HCT116 (cell line): ENCODE measurements around the gene BTBD6. TPM values are rescaled to one million over a fixed set of nuclear protein-coding genes. Genes with fewer than 3 reads are reported as not detected.

Experiments
- ATAC-seq: fragments of 200-7000 bp; cut with Tn5 transposase; 2 replicates; pipeline ENCODE4 v1.9.1; 2020; ENCODE audit warnings: mild to moderate bottlenecking, moderate library complexity
- BruUV-seq: library from RNA; stranded (reverse); fragments of 400-500 nt; replicated peaks from 2 replicates; lab custom pipeline; 2021; lab: Mats Ljungman, UMichigan
- CTCF ChIA-PET: fragments of 300-600 bp; sonication (Branson Sonifier 250); formaldehyde crosslinking; loops from one replicate; lab custom pipeline; 2021; ENCODE audit warnings: antibody characterized with exemption; lab: Charles Lee
- POLR2A ChIA-PET: fragments of 300-600, 350-600 bp; sonication (Branson Sonifier 250); formaldehyde crosslinking; loops from one replicate; lab custom pipeline; 2021; ENCODE audit warnings: antibody characterized with exemption; lab: Charles Lee
- RAD21 ChIA-PET, 2 experiments: fragments of 300-600 bp; sonication (Branson Sonifier 250); formaldehyde crosslinking; loops; one replicate each; lab custom pipeline; 2023; ENCODE audit warnings: low total read pairs in 2 of 2; ENCODE audit not compliant: uncharacterized antibody in 2 of 2, unreplicated experiment in 2 of 2, low non-redundant PET in 1 of 2; lab: Charles Lee
- DNase-seq: peaks from one replicate; pipeline ENCODE4 v3.0.0-alpha.2; 2010; ENCODE audit warnings: low read depth, low spot score
- H2AFZ ChIP-seq: fragments of 200-600 bp; shearing (Covaris generic), sonication (generic); 2 replicates; pipeline ENCODE4 v1.6.1; 2017; ENCODE audit warnings: low read depth, mixed run types, mixed read lengths, antibody characterized with exemption, low read length; ENCODE audit not compliant: poor library complexity, severe bottlenecking
- H3K27ac ChIP-seq: 2 replicates; pipeline ENCODE4 v1.5.1; 2012; ENCODE audit warnings: low read depth, low read length
- H3K27me3 ChIP-seq: fragments of 200-600 bp; sonication (generic); 2 replicates; pipeline ENCODE4 v1.6.1; 2016; ENCODE audit warnings: mixed run types, low read length, mixed read lengths; ENCODE audit not compliant: insufficient read depth
- H3K36me3 ChIP-seq, 2 experiments: fragments of 200-500 bp in 1 of 2; fragments of 200-600 bp in 1 of 2; sonication (Bioruptor generic) in 1 of 2; sonication (generic) in 1 of 2; 2 replicates each; pipeline versions ENCODE4 v1.5.1 to v1.6.1; 2014 to 2016; ENCODE audit warnings: low read length in 2 of 2, inconsistent platforms in 1 of 2, mixed read lengths in 1 of 2, mixed run types in 1 of 2; ENCODE audit not compliant: insufficient read depth in 2 of 2, control insufficient read depth in 1 of 2
- H3K4me1 ChIP-seq, 2 experiments: fragments of 200-600 bp in 1 of 2; sonication (generic) in 1 of 2; 2 replicates each; pipeline versions ENCODE4 v1.5.1 to v1.6.1; 2012 to 2017; ENCODE audit warnings: low read length in 2 of 2, inconsistent platforms in 1 of 2, mild to moderate bottlenecking in 1 of 2, mixed read lengths in 1 of 2, mixed run types in 1 of 2, moderate library complexity in 1 of 2; ENCODE audit not compliant: insufficient read depth in 2 of 2, control insufficient read depth in 1 of 2
- H3K4me2 ChIP-seq: fragments of 200-600 bp; sonication (generic); 2 replicates; pipeline ENCODE4 v1.6.1; 2017; ENCODE audit warnings: mixed run types, low read length, mixed read lengths
- H3K4me3 ChIP-seq, 2 experiments: fragments of 200-600 bp in 1 of 2; sonication (generic) in 1 of 2; replicated peaks in 1 of 2; 2 replicates each; pipeline ENCODE4 v1.5.1; 2011 to 2016; ENCODE audit warnings: low read length in 2 of 2, control low read depth in 1 of 2, low read depth in 1 of 2, mild to moderate bottlenecking in 1 of 2, mixed read lengths in 1 of 2, mixed run types in 1 of 2
- H3K79me2 ChIP-seq: fragments of 200-600 bp; sonication (generic); 2 replicates; pipeline ENCODE4 v1.6.1; 2017; ENCODE audit warnings: mild to moderate bottlenecking, mixed run types, low read length, moderate library complexity, mixed read lengths; ENCODE audit not compliant: insufficient read depth
- H3K9ac ChIP-seq: fragments of 200-600 bp; sonication (generic); 2 replicates; pipeline ENCODE4 v1.6.1; 2016; ENCODE audit warnings: low read length, mixed read lengths
- H3K9me2 ChIP-seq: fragments of 200-600 bp; sonication (generic), shearing (Covaris generic); 2 replicates; pipeline ENCODE4 v1.6.1; 2017; ENCODE audit warnings: mixed run types, mild to moderate bottlenecking, moderate library complexity; ENCODE audit not compliant: insufficient read depth
- H3K9me3 ChIP-seq, 2 experiments: fragments of 200-500 bp in 1 of 2; fragments of 200-600 bp in 1 of 2; sonication (Bioruptor generic) in 1 of 2; sonication (generic) in 1 of 2; 2 replicates each; pipeline ENCODE4 v1.6.1; 2014 to 2017; ENCODE audit warnings: low read length in 2 of 2, mixed read lengths in 2 of 2, inconsistent platforms in 1 of 2, low read depth in 1 of 2, mild to moderate bottlenecking in 1 of 2, mixed run types in 1 of 2, moderate library complexity in 1 of 2; ENCODE audit not compliant: control insufficient read depth in 1 of 2, insufficient read depth in 1 of 2
- H4K20me1 ChIP-seq: fragments of 200-600 bp; sonication (generic), shearing (Covaris generic); 2 replicates; pipeline ENCODE4 v1.6.1; 2017; ENCODE audit warnings: mixed run types, mild to moderate bottlenecking, moderate library complexity; ENCODE audit not compliant: insufficient read depth
- CBX3 ChIP-seq: IDR thresholded peaks from 2 replicates; pipeline ENCODE4 v1.6.1; 2012; ENCODE audit warnings: low read depth
- CEBPB ChIP-seq: IDR thresholded peaks from 2 replicates; pipeline ENCODE4 v1.6.1; 2012; ENCODE audit warnings: low read depth
- EGR1 ChIP-seq: IDR thresholded peaks from 2 replicates; pipeline ENCODE4 v1.6.1; 2012; ENCODE audit warnings: low read depth
- ELF1 ChIP-seq: IDR thresholded peaks from 2 replicates; pipeline ENCODE4 v1.6.1; 2012; ENCODE audit warnings: low read depth, borderline replicate concordance
- RAD21 ChIP-seq: IDR thresholded peaks from 2 replicates; pipeline ENCODE4 v1.6.1; 2012; ENCODE audit warnings: low read depth, mild to moderate bottlenecking
- SIN3A ChIP-seq: IDR thresholded peaks from 2 replicates; pipeline ENCODE4 v1.6.1; 2012; ENCODE audit warnings: low read depth
- SRF ChIP-seq: IDR thresholded peaks from 2 replicates; pipeline ENCODE4 v1.6.1; 2012; ENCODE audit warnings: low read depth
- TCF7L2 ChIP-seq: IDR thresholded peaks from 2 replicates; pipeline ENCODE4 v1.7.0; 2011; ENCODE audit warnings: borderline replicate concordance, inconsistent platforms; ENCODE audit not compliant: insufficient read depth, insufficient read length; ENCODE audit errors: extremely low read depth
- YY1 ChIP-seq: IDR thresholded peaks from 2 replicates; pipeline ENCODE4 v1.6.1; 2011; ENCODE audit warnings: low read length, low read depth, moderate library complexity, mild to moderate bottlenecking; ENCODE audit not compliant: insufficient replicate concordance; ENCODE audit errors: extremely low read depth
- ZFX ChIP-seq: fragments of 450-650 bp; IDR thresholded peaks from 2 replicates; pipeline ENCODE4 v1.6.1; 2017
- ZNF274 ChIP-seq: fragments of 200-500 bp; sonication (Bioruptor generic); IDR thresholded peaks from 2 replicates; pipeline ENCODE4 v1.6.1; 2014; ENCODE audit warnings: mild to moderate bottlenecking, low read depth, low read length, inconsistent platforms
- intact Hi-C: fragments of 100-400 bp; cut with micrococcal nuclease; formaldehyde crosslinking; loops from 2 replicates; pipeline ENCODE4 v1.10.0; 2022
- total RNA-seq: library from RNA; stranded (reverse); gene quantifications from one replicate; pipeline ENCODE4 v1.2.1, GENCODE V29; 2021; ENCODE audit not compliant: unreplicated experiment
- TF ChIP-seq, protein P1 (sequence below), 3 experiments: fragments of 200-600 bp in 1 of 3; sonication (generic) in 1 of 3; IDR thresholded peaks in 2 of 3; conservative IDR thresholded peaks in 1 of 3; 2 replicates each; pipeline ENCODE4 v1.5.1; 2012 to 2017; ENCODE audit warnings: low read depth in 2 of 3, low read length in 2 of 3, antibody characterized with exemption in 1 of 3, borderline replicate concordance in 1 of 3, control low read depth in 1 of 3, mild to moderate bottlenecking in 1 of 3, mixed read lengths in 1 of 3, mixed run types in 1 of 3, moderate library complexity in 1 of 3; ENCODE audit not compliant: insufficient read depth in 1 of 3
- TF ChIP-seq, protein P2 (sequence below): IDR thresholded peaks from 2 replicates; pipeline ENCODE4 v1.6.1; 2012
- TF ChIP-seq, protein P3 (sequence below): IDR thresholded peaks from 2 replicates; pipeline ENCODE4 v1.6.1; 2011; ENCODE audit warnings: mild to moderate bottlenecking, low read length, moderate library complexity; ENCODE audit not compliant: insufficient replicate concordance; ENCODE audit errors: extremely low read depth

The BTBD6 gene
- total RNA-seq, 1 experiment from 2014 or later = 35.9 TPM

DNA sequence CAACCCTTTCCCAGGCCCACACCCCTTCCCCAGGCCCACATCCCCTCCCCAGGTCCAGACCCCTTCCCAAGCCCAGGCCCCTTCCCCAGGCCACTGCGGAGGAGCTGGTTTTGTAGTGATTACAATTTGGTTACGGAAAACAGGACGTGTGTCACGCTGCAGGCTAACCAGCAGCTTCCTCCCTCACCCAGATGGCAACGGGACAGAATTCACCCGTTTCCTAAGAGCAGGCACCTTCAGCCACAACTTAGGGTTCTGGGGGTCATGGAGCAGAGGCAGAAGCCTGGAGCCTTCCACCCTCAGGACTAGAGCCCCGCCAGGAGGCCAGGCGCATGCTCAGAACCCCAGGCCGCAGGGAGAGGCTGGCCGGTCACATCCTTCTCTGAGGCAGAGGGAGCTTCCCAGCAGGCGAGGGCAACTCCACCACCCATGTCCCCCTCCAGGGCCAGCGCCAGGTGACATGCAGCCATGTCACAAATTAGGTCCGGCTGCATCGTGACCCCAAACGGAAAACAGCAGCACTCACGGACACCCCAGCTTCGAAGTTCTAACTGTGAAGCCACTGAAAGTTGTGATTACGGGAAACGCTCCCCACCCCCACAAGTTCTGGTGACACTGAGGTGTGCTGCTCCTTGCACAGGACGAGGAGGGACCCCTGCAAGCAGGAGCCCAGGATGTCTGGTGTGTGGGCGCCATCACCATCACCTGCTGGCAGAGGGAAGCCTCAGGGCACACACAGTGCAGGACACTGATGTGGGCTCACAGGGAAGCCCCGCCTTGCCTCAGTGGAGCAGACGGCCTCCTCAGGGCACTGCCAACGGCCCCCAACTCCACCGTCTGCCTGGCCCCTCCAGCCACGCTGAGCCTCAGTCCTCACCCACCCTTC is 44.7 kb downstream of the BTBD6 start:
- Histone ChIP-seq H3K4me1 (no peaks in the 10 kb centered on the region), H4K20me1 (no peaks in the 10 kb centered on the region), H3K4me2 (no peak overlapping the region), H3K27ac (no peak overlapping the region), H3K27me3 (no peaks in the 10 kb centered on the region), H3K4me3 (no peak overlapping the region), H3K9me2 (no peaks in the 10 kb centered on the region), H3K9me3 (no peaks in the 10 kb centered on the region), H3K36me3 (no peaks in the 10 kb centered on the region), H3K79me2 (peaks cover 78% of the 10 kb centered on the region), H2AFZ (no peak overlapping the region), H3K9ac (no peak overlapping the region)
- intact Hi-C loops = no loop called here
- ChIA-PET CTCF (no interaction called here), POLR2A (interaction anchor here (0.6 kb wide), 1 partner anchor 8 kb away, joined by 3 read pairs; the partner anchor contains the start of gene BRF1), RAD21 (no interaction called here)
- no TSS peak for BruUV-seq
- DNase-seq (no peak), ATAC-seq (no peak)
- no peak for TF ChIP-seq SIN3A
- no peak for TF ChIP-seq ZFX
- TF ChIP-seq SRF = no peak
- no peak for TF ChIP-seq YY1
- no peak for TF ChIP-seq ZNF274

GRCh38 chr14:105294142-105294597 is 45.8 kb downstream of the BTBD6 start:
- Histone ChIP-seq H3K9ac (no peak overlapping the region), H2AFZ (no peak overlapping the region), H3K36me3 (no peaks in the 10 kb centered on the region), H4K20me1 (no peaks in the 10 kb centered on the region), H3K9me3 (no peaks in the 10 kb centered on the region), H3K27ac (no peak overlapping the region), H3K4me1 (peaks cover 0 to 2% of the 10 kb centered on the region in 2 experiments; a peak in 2 of 4 replicates), H3K4me2 (no peak overlapping the region), H3K4me3 (no peak overlapping the region), H3K9me2 (no peaks in the 10 kb centered on the region), H3K79me2 (peaks cover 87% of the 10 kb centered on the region), H3K27me3 (no peaks in the 10 kb centered on the region)
- ATAC-seq (no peak), DNase-seq (no peak)
- ChIA-PET CTCF (no interaction called here), POLR2A (no interaction called here), RAD21 (no interaction called here)
- intact Hi-C loops = no loop called here
- no TSS peak for BruUV-seq
- TF ChIP-seq, protein P1, sequence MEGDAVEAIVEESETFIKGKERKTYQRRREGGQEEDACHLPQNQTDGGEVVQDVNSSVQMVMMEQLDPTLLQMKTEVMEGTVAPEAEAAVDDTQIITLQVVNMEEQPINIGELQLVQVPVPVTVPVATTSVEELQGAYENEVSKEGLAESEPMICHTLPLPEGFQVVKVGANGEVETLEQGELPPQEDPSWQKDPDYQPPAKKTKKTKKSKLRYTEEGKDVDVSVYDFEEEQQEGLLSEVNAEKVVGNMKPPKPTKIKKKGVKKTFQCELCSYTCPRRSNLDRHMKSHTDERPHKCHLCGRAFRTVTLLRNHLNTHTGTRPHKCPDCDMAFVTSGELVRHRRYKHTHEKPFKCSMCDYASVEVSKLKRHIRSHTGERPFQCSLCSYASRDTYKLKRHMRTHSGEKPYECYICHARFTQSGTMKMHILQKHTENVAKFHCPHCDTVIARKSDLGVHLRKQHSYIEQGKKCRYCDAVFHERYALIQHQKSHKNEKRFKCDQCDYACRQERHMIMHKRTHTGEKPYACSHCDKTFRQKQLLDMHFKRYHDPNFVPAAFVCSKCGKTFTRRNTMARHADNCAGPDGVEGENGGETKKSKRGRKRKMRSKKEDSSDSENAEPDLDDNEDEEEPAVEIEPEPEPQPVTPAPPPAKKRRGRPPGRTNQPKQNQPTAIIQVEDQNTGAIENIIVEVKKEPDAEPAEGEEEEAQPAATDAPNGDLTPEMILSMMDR (IDR thresholded peaks at IDR 0.05 in 2 of 3, conservative IDR thresholded peaks at IDR 0.05 in 1 of 3; ENCODE audit: borderline replicate concordance in 1 of 3, insufficient read depth in 1 of 3, low read depth in 2 of 3, low read length in 2 of 3) = no peak
- no peak for TF ChIP-seq ELF1
- no peak for TF ChIP-seq TCF7L2
- no peak for TF ChIP-seq YY1
- no peak for TF ChIP-seq ZNF274
- no peak for TF ChIP-seq ZFX
- TF ChIP-seq RAD21 = no peak
- TF ChIP-seq, protein P2, sequence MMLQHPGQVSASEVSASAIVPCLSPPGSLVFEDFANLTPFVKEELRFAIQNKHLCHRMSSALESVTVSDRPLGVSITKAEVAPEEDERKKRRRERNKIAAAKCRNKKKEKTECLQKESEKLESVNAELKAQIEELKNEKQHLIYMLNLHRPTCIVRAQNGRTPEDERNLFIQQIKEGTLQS = no peak
- no peak for TF ChIP-seq EGR1
- TF ChIP-seq SIN3A = no peak
- no peak for TF ChIP-seq CBX3
- no peak for TF ChIP-seq CEBPB
- TF ChIP-seq, protein P3, sequence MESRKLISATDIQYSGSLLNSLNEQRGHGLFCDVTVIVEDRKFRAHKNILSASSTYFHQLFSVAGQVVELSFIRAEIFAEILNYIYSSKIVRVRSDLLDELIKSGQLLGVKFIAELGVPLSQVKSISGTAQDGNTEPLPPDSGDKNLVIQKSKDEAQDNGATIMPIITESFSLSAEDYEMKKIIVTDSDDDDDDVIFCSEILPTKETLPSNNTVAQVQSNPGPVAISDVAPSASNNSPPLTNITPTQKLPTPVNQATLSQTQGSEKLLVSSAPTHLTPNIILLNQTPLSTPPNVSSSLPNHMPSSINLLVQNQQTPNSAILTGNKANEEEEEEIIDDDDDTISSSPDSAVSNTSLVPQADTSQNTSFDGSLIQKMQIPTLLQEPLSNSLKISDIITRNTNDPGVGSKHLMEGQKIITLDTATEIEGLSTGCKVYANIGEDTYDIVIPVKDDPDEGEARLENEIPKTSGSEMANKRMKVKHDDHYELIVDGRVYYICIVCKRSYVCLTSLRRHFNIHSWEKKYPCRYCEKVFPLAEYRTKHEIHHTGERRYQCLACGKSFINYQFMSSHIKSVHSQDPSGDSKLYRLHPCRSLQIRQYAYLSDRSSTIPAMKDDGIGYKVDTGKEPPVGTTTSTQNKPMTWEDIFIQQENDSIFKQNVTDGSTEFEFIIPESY = no peak
- TF ChIP-seq SRF = no peak
